ENCODE results near the gene LKAAEAR1.

LKAAEAR1 gene

GRCh38 chr20:64080813-64081623, 3.2 kb downstream of the LKAAEAR1 start:
- Histone ChIP-seq H3K4me3 (ENCODE audit: low read depth in 1 of 2, low read length in 2 of 2) (no peak overlapping the region), H3K79me2 (ENCODE audit: insufficient read depth, low read length) (peaks cover 12% of the 10 kb centered on the region), H3K4me1 (ENCODE audit: insufficient read depth, low read length) (peaks cover 43% of the 10 kb centered on the region), H3K27ac (ENCODE audit: low read length) (no peak overlapping the region), H3K4me2 (ENCODE audit: insufficient read depth, low read length) (peak overlapping the region; percentile 92), H3K9ac (ENCODE audit: low read depth, low read length) (peak overlapping the region; percentile 76; the same call in 1 of the 2 replicates), H4K20me1 (ENCODE audit: insufficient read depth, low read length) (peaks cover 29% of the 10 kb centered on the region), H2AFZ (ENCODE audit: low read depth, low read length) (no peak overlapping the region), H3K36me3 (ENCODE audit: insufficient read depth, low read length) (peaks cover 4% of the 10 kb centered on the region), H3K27me3 (ENCODE audit: insufficient read depth, low read length, poor library complexity) (peaks cover 30% of the 10 kb centered on the region), H3K9me3 (ENCODE audit: insufficient read depth, low read length, severe bottlenecking) (no peaks in the 10 kb centered on the region)
- no peak for DNase-seq
- ATAC-seq (ENCODE audit: insufficient read depth, low read depth), result no peak
- no peak for TF ChIP-seq CTCF (IDR thresholded peaks at IDR 0.05; ENCODE audit: borderline replicate concordance, extremely low read depth, low read length, poor library complexity, severe bottlenecking)
- TF ChIP-seq EZH2 (IDR thresholded peaks at IDR 0.05; ENCODE audit: borderline replicate concordance, low read depth, low read length, severe bottlenecking), result no peak

GRCh38 chr20:64080013-64080812, 4.0 kb downstream of the LKAAEAR1 start, which contains the start of gene OPRL1:
TSS of gene OPRL1 (plus strand) at chr20:64080082. CDS start at chr20:64092721, 12,639 bp downstream.
- peak within 1 kb of the TSS; percentile 92 for H3K4me2 ChIP-seq (ENCODE audit: insufficient read depth, low read length)
- TF ChIP-seq EZH2 (IDR thresholded peaks at IDR 0.05; ENCODE audit: borderline replicate concordance, low read depth, low read length, severe bottlenecking) (no peak), CTCF (IDR thresholded peaks at IDR 0.05; ENCODE audit: borderline replicate concordance, extremely low read depth, low read length, poor library complexity, severe bottlenecking) (no peak)
- peak within 1 kb of the TSS; percentile 82 for H2AFZ ChIP-seq (ENCODE audit: low read depth, low read length)
- peaks cover 6% of the 10 kb centered on the region for H3K36me3 ChIP-seq (ENCODE audit: insufficient read depth, low read length)
- H3K4me1 ChIP-seq (ENCODE audit: insufficient read depth, low read length), result peaks cover 43% of the 10 kb centered on the region
- H4K20me1 ChIP-seq (ENCODE audit: insufficient read depth, low read length), result peaks cover 30% of the 10 kb centered on the region
- ATAC-seq (ENCODE audit: insufficient read depth, low read depth) (no peak; the same call in 2 of the 3 replicates), DNase-seq (no peak)
- H3K79me2 ChIP-seq (ENCODE audit: insufficient read depth, low read length), result peaks cover 12% of the 10 kb centered on the region
- H3K4me3 ChIP-seq (ENCODE audit: low read depth in 1 of 2, low read length in 2 of 2), result peak within 1 kb of the TSS; percentile 64 to 86
- H3K9ac ChIP-seq (ENCODE audit: low read depth, low read length), result peak within 1 kb of the TSS; percentile 76
- H3K27me3 ChIP-seq (ENCODE audit: insufficient read depth, low read length, poor library complexity), result peaks cover 25% of the 10 kb centered on the region
- no peaks in the 10 kb centered on the region for H3K9me3 ChIP-seq (ENCODE audit: insufficient read depth, low read length, severe bottlenecking)
- H3K27ac ChIP-seq (ENCODE audit: low read length), result peak within 1 kb of the TSS; percentile 53

DNA sequence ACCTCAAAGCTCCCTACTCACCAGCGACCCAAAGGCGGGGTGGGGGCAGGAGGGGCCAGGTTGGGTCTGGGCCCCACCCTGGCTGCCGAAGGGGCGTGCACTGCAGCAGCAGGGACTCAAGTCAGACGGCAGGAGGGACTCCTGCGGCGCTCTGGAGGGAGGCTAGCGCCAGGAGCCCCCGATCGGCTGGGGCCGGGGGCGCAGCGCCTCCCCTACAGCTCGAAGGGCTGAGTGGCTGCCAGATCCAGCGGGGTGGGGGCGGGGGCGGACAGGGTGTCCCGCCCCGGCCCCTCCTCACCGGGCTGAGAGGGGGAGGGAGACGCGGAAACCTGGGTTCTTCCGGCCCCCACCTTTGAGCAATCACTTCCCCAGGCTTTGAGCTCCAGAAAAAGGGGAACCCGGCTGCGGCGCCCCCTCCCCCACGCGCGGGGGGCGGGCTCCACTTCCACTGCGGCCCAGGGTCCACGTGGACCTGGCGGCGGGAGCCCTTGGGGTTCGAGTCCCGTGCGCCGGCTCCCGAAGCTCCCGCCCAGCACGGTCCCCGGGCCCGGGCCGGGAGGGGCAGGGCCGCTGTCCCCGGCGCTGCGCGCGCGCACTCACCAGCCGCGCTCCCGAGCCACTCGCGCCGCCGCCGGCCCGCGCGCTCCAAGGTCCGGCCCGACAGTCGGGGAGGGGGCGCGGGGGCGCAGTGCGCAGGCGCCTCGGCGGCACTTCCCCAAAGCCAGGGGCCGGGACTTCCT, 4.8 kb downstream of the LKAAEAR1 start, which contains the start of gene RGS19:
TSS of gene RGS19 (minus strand) at position 246 of the 740 bp plus-strand sequence. CDS start 2,632 bp downstream, outside the sequence.
- Histone ChIP-seq H3K4me3 (ENCODE audit: low read depth in 1 of 2, low read length in 2 of 2) (peak within 1 kb of the TSS; percentile 64 to 86), H3K4me2 (ENCODE audit: insufficient read depth, low read length) (peak within 1 kb of the TSS; percentile 92), H3K9ac (ENCODE audit: low read depth, low read length) (peak within 1 kb of the TSS; percentile 76), H3K79me2 (ENCODE audit: insufficient read depth, low read length) (peaks cover 12% of the 10 kb centered on the region), H3K4me1 (ENCODE audit: insufficient read depth, low read length) (peaks cover 39% of the 10 kb centered on the region), H3K27me3 (ENCODE audit: insufficient read depth, low read length, poor library complexity) (peaks cover 17% of the 10 kb centered on the region), H3K9me3 (ENCODE audit: insufficient read depth, low read length, severe bottlenecking) (no peaks in the 10 kb centered on the region), H3K36me3 (ENCODE audit: insufficient read depth, low read length) (peaks cover 13% of the 10 kb centered on the region), H2AFZ (ENCODE audit: low read depth, low read length) (peak within 1 kb of the TSS; percentile 82), H3K27ac (ENCODE audit: low read length) (peak within 1 kb of the TSS; percentile 53), H4K20me1 (ENCODE audit: insufficient read depth, low read length) (peaks cover 30% of the 10 kb centered on the region)
- TF ChIP-seq CTCF (IDR thresholded peaks at IDR 0.05; ENCODE audit: borderline replicate concordance, extremely low read depth, low read length, poor library complexity, severe bottlenecking) (peak; percentile 17), EZH2 (IDR thresholded peaks at IDR 0.05; ENCODE audit: borderline replicate concordance, low read depth, low read length, severe bottlenecking) (no peak)
- ATAC-seq (ENCODE audit: insufficient read depth, low read depth) (peak; percentile 38), DNase-seq (peak; percentile 77)
